ENCODE data around the gene PXDC1.

DNA sequence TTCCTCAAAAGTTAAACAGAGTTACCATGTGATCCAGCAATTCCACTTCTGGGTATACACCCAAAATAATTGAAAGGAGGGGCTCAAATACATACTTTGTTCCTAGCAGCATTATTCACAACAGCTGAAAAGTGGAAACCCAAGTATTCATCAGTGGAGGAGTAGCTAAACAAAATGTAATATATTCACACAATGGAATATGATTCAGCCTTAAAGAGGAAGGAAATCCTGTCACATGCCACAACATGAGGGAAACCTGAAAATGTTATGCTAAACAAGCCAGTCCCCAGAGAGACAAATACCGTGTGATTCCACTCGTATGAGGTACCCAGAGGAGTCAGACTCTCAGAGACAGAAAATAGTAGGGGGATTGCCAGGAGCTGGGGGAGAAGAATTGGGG, 44.5 kb downstream of the PXDC1 start:
- TF ChIP-seq, protein P1, sequence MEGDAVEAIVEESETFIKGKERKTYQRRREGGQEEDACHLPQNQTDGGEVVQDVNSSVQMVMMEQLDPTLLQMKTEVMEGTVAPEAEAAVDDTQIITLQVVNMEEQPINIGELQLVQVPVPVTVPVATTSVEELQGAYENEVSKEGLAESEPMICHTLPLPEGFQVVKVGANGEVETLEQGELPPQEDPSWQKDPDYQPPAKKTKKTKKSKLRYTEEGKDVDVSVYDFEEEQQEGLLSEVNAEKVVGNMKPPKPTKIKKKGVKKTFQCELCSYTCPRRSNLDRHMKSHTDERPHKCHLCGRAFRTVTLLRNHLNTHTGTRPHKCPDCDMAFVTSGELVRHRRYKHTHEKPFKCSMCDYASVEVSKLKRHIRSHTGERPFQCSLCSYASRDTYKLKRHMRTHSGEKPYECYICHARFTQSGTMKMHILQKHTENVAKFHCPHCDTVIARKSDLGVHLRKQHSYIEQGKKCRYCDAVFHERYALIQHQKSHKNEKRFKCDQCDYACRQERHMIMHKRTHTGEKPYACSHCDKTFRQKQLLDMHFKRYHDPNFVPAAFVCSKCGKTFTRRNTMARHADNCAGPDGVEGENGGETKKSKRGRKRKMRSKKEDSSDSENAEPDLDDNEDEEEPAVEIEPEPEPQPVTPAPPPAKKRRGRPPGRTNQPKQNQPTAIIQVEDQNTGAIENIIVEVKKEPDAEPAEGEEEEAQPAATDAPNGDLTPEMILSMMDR (IDR thresholded peaks at IDR 0.05) = no peak
- TF ChIP-seq POLR2AphosphoS5 (IDR thresholded peaks at IDR 0.05; ENCODE audit: low read depth, low read length) = no peak
- TF ChIP-seq, protein P2, sequence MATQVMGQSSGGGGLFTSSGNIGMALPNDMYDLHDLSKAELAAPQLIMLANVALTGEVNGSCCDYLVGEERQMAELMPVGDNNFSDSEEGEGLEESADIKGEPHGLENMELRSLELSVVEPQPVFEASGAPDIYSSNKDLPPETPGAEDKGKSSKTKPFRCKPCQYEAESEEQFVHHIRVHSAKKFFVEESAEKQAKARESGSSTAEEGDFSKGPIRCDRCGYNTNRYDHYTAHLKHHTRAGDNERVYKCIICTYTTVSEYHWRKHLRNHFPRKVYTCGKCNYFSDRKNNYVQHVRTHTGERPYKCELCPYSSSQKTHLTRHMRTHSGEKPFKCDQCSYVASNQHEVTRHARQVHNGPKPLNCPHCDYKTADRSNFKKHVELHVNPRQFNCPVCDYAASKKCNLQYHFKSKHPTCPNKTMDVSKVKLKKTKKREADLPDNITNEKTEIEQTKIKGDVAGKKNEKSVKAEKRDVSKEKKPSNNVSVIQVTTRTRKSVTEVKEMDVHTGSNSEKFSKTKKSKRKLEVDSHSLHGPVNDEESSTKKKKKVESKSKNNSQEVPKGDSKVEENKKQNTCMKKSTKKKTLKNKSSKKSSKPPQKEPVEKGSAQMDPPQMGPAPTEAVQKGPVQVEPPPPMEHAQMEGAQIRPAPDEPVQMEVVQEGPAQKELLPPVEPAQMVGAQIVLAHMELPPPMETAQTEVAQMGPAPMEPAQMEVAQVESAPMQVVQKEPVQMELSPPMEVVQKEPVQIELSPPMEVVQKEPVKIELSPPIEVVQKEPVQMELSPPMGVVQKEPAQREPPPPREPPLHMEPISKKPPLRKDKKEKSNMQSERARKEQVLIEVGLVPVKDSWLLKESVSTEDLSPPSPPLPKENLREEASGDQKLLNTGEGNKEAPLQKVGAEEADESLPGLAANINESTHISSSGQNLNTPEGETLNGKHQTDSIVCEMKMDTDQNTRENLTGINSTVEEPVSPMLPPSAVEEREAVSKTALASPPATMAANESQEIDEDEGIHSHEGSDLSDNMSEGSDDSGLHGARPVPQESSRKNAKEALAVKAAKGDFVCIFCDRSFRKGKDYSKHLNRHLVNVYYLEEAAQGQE (IDR thresholded peaks at IDR 0.05; ENCODE audit: insufficient read depth in 1 of 2, low read depth in 2 of 2, low read length in 1 of 2) = no peak
- no peak for TF ChIP-seq SIN3A (IDR thresholded peaks at IDR 0.05; ENCODE audit: borderline replicate concordance, insufficient read depth, low read depth, low read length)
- no peak for TF ChIP-seq TCF7L2 (IDR thresholded peaks at IDR 0.05; ENCODE audit: low read depth, low read length)

Measured in Panc1 (cell line).